Panc1 (cell line): ENCODE results near the gene SLC2A6. TPM values are rescaled to one million over a fixed set of nuclear protein-coding genes. Genes with fewer than 3 reads are reported as not detected.

Experiments
- ATAC-seq: fragments of 200-7000 bp; cut with Tn5 transposase; 2 replicates; pipeline ENCODE4 v1.9.1; 2020; ENCODE audit warnings: mild to moderate bottlenecking, moderate library complexity
- BruUV-seq: library from RNA; stranded (reverse); fragments of 400-500 nt; replicated peaks from 2 replicates; lab custom pipeline; 2021; lab: Mats Ljungman, UMichigan
- CTCF ChIA-PET: fragments of 300-600 bp; sonication (Branson Sonifier 250); formaldehyde crosslinking; loops from one replicate; lab custom pipeline; 2022; ENCODE audit warnings: antibody characterized with exemption; lab: Charles Lee
- POLR2A ChIA-PET: fragments of 300-600 bp; sonication (Branson Sonifier 250); formaldehyde crosslinking; loops from one replicate; lab custom pipeline; 2022; ENCODE audit warnings: antibody characterized with exemption; lab: Charles Lee
- DNase-seq: peaks from one replicate; pipeline ENCODE4 v3.0.0-alpha.2; 2010; ENCODE audit warnings: low read depth, low spot score
- H3K27ac ChIP-seq: 2 replicates; pipeline ENCODE4 v1.5.1; 2011; ENCODE audit warnings: mild to moderate bottlenecking, low read length, inconsistent platforms
- H3K27me3 ChIP-seq: fragments of 200-500 bp; sonication (Bioruptor generic); 2 replicates; pipeline ENCODE4 v1.6.0; 2014; ENCODE audit warnings: low read length, inconsistent platforms; ENCODE audit not compliant: control insufficient read depth, insufficient read depth
- H3K36me3 ChIP-seq: fragments of 200-500 bp; sonication (Bioruptor generic); 2 replicates; pipeline ENCODE4 v1.5.1; 2014; ENCODE audit warnings: inconsistent platforms, mild to moderate bottlenecking, low read length, moderate library complexity; ENCODE audit not compliant: control insufficient read depth, insufficient read depth
- H3K4me1 ChIP-seq: 2 replicates; pipeline ENCODE4 v1.5.1; 2011; ENCODE audit warnings: inconsistent platforms, mild to moderate bottlenecking, low read length, moderate library complexity; ENCODE audit not compliant: control insufficient read depth, insufficient read depth
- H3K4me3 ChIP-seq, 2 experiments: 2 replicates each; pipeline ENCODE4 v1.5.1; 2011 to 2012; ENCODE audit warnings: low read depth in 2 of 2, low read length in 2 of 2, mild to moderate bottlenecking in 2 of 2, inconsistent platforms in 1 of 2, moderate library complexity in 1 of 2
- H3K9me3 ChIP-seq: fragments of 200-500 bp; sonication (Bioruptor generic); 2 replicates; pipeline ENCODE4 v1.5.1; 2014; ENCODE audit warnings: low read depth, mild to moderate bottlenecking, inconsistent platforms, low read length, moderate library complexity; ENCODE audit not compliant: control insufficient read depth, insufficient read depth
- CTCF ChIP-seq: fragments of 450-650 bp; IDR thresholded peaks from 2 replicates; pipeline ENCODE4 v1.5.1; 2017; ENCODE audit warnings: mild to moderate bottlenecking
- POLR2AphosphoS5 ChIP-seq: IDR thresholded peaks from 2 replicates; pipeline ENCODE4 v1.6.1; 2012; ENCODE audit warnings: mild to moderate bottlenecking, low read depth, low read length, moderate library complexity
- REST ChIP-seq, 2 experiments: IDR thresholded peaks; 2 replicates each; pipeline ENCODE4 v1.6.1; 2011 to 2012; ENCODE audit warnings: low read depth in 2 of 2, control low read depth in 1 of 2, low read length in 1 of 2, mild to moderate bottlenecking in 1 of 2, moderate library complexity in 1 of 2; ENCODE audit not compliant: insufficient read depth in 1 of 2
- SIN3A ChIP-seq: IDR thresholded peaks from 2 replicates; pipeline ENCODE4 v1.6.1; 2012; ENCODE audit warnings: low read depth, mild to moderate bottlenecking, low read length, moderate library complexity, borderline replicate concordance; ENCODE audit not compliant: insufficient read depth
- TCF7L2 ChIP-seq: IDR thresholded peaks from 2 replicates; pipeline ENCODE4 v1.6.1; 2011; ENCODE audit warnings: mild to moderate bottlenecking, low read depth, low read length, inconsistent platforms
- in situ Hi-C: cut with HindIII; loops from 2 replicates; pipeline ENCODE4 v1.10.0; 2016; ENCODE audit warnings: low sequenced_read_pairs, low pct_unique_long_range_greater_than_20kb
- intact Hi-C: fragments of 100-400 bp; cut with micrococcal nuclease; formaldehyde crosslinking; loops from one replicate; pipeline ENCODE4 v1.10.0; 2022; ENCODE audit not compliant: unreplicated experiment
- total RNA-seq: library from RNA; stranded (reverse); gene quantifications from one replicate; pipeline ENCODE4 v1.2.1, GENCODE V29; 2021; ENCODE audit not compliant: unreplicated experiment

Gene SLC2A6
- total RNA-seq, 1 experiment from 2014 or later: 48.2 TPM

- POLR2A ChIA-PET: no interaction called here
- Histone ChIP-seq H3K27me3 (no peaks in the 10 kb centered on the region), H3K4me3 (no peak overlapping the region), H3K4me1 (peaks cover 12% of the 10 kb centered on the region), H3K9me3 (no peaks in the 10 kb centered on the region), H3K27ac (no peak overlapping the region), H3K36me3 (no peaks in the 10 kb centered on the region)
- intact Hi-C loops (no loop called here), in situ Hi-C loops (no loop called here)
- TF ChIP-seq CTCF (no peak), REST (IDR thresholded peaks at IDR 0.05; ENCODE audit: insufficient read depth in 1 of 2, low read depth in 2 of 2, low read length in 1 of 2) (no peak), TCF7L2 (no peak), SIN3A (no peak), POLR2AphosphoS5 (no peak)
- DNase-seq: no peak
- CTCF ChIA-PET: no interaction called here
- no peak for ATAC-seq
- no TSS peak for BruUV-seq
Observed at GRCh38 chr9:133456409-133456808, 22.5 kb downstream of the SLC2A6 start.

- in situ Hi-C loops (no loop called here), intact Hi-C loops (no loop called here)
- no peak for TF ChIP-seq POLR2AphosphoS5
- no peak for TF ChIP-seq REST (IDR thresholded peaks at IDR 0.05; ENCODE audit: insufficient read depth in 1 of 2, low read depth in 2 of 2, low read length in 1 of 2)
- no peak for TF ChIP-seq SIN3A
- TF ChIP-seq CTCF: no peak
- TF ChIP-seq TCF7L2: no peak
- no TSS peak for BruUV-seq
- H3K27me3 ChIP-seq: no peaks in the 10 kb centered on the region
- ChIA-PET CTCF (no interaction called here), POLR2A (no interaction called here)
- no peak overlapping the region for H3K4me3 ChIP-seq
- H3K9me3 ChIP-seq: no peaks in the 10 kb centered on the region
- no peaks in the 10 kb centered on the region for H3K36me3 ChIP-seq
- H3K27ac ChIP-seq: no peak overlapping the region
- H3K4me1 ChIP-seq: peaks cover 7% of the 10 kb centered on the region
- ATAC-seq: no peak
- DNase-seq: no peak
Observed at GRCh38 chr9:133455936-133456335, 23.0 kb downstream of the SLC2A6 start.
